OCI-M1 (cell line): ENCODE measurements around the gene RASSF6.
"Not testable (repeated sequence)": the region's sequence is repeated elsewhere in the genome, so short reads cannot be mapped to it uniquely, and the experiment has no call there.

Source experiments
- DNase-seq: peaks from one replicate; lab custom pipeline; 2025; lab: John Stamatoyannopoulos, UW

RASSF6 gene

GRCh38 chr4:73612032-73612431 is 8.2 kb downstream of the RASSF6 start:
- peak; percentile 23 for DNase-seq

DNA sequence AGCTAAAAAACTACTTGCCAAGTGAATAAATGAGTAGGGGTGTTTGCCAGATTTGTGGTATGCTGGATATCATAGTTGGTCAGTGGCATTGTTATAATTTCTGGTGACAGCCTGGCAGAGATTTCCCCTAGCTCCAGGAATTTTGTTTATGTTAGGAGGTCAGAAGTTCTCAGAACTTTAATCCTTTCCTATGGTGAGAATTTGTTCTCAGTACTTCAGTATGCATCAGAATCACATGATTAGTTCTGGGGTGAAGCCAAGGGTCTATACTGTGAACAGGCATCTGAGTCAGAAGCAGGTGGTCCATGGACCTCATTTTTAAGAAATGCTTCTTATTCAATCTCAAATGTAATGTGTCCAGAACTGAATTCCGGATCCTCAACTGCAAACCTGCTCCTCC is 10.5 kb downstream of the RASSF6 start:
- DNase-seq = no peak

- DNase-seq = no peak
These were observed 11.3 kb downstream of the RASSF6 start for GRCh38 chr4:73608689-73609594.

DNA sequence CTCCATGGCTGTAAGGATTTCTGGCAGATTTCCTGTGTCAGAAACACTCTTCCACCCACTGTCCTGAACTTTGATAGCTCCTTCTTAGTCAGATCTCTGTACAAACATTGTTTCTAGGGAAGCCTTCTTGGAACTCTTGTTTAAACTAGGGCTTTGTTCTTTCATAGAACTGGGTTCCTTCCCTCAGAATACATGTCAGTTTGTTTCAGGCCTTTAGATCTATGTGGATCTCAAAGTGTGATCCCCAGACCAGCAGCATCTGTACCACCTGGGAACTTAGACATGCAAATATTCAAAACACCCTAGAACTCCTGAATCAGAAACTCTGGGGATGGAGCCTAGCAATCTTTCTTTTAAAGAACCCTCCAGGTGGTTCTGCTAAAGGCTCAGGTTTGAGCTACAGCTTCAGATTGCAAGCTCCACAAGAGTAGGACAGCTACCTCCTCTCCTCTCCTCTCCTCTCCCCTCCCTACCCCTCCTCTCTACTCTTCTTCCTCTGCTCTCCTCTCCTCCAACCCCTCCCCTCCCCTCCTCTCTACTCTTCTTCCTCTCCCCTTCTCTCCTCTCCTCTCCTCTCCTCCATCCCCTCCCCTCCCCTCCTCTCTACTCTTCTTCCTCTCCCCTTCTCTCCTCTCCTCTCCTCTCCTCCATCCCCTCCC is 12.7 kb downstream of the RASSF6 start:
- DNase-seq = no peak

DNA sequence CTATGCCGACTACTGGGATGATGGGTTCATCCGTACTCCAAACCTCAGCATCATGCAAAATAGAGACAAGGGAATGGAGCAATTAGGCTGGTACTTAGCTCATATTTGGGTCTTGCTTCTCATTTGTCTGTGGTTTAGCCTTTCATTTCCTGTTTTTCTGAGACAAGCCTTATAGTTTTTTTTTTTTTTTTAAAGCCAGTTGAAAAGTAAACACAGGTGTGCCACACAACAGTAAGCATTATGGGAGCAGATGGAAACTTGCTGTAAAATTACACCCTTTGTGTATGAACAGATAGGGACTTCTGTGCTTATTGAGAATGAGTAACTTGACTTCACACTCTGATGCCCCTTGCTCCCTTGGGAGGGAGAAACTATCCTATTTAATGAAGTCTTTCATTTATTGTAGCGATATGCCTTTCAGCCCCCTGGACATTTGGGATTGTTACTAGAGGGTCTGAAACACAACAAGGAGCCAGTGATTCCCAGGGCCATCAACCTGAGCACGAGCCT is 13.7 kb downstream of the RASSF6 start:
- DNase-seq = no peak

GRCh38 chr4:73603854-73604584 is 16.2 kb downstream of the RASSF6 start:
- DNase-seq = no peak

GRCh38 chr4:73603271-73603710 is 16.9 kb downstream of the RASSF6 start:
- no peak for DNase-seq

DNA sequence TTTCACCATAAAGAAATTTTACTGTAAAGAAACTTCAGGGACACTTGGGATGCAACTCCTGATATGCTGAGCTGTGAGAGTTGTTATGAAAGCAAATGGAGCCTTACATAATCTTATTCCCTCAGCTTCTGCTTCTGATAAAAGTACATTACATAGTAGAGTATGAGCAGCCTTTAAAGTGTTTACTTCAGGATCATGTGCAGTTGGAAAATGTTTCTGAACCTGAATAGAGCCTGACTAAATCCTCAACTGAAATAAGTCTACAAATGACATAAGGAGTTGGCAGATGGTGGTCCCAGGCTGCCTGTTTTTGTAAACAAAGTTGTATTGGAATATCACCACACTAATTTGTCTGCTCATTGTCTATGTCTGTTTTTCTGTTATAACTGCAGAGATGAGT is 19.3 kb downstream of the RASSF6 start:
- DNase-seq = no peak

- DNase-seq = no peak
These were observed 21.1 kb downstream of the RASSF6 start for GRCh38 chr4:73599182-73599581.

DNA sequence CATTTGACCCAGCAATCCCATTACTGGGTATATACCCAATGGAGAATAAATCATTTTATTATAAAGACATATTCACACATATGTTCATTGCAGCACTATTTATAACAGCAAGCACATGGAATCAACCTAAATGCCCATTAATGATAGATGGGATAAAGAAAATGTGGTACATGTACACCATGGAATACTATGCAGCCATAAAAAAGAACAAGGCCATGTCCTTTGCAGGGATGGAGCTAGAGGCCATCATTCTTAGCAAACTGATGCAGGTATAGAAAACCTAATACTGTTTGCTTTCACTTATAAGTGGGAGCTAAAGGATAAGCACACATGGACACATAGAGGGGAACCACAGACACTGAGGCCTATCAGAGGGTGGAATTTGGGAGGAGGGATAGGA is 22.6 kb downstream of the RASSF6 start:
- DNase-seq = no peak

DNA sequence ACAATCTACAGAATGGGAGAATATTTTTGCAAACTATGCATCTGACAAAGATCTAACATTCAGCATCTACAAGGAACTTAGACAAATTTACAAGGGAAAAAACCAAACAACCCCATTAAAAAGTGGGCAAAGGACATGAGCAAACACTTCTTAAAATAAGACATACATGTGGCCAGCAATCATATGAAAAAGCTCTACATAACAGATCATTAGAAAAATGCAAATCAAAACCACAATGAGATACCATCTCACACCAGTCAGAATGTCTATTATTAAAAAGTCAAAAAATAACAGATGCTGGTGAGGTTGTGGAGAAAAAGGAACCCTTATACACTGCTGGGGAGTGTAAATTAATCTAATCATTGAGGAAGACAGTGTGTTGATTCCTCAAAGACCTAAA is 23.1 kb downstream of the RASSF6 start:
- DNase-seq = not testable (repeated sequence)

- DNase-seq = peak; percentile 45
These were observed 24.2 kb downstream of the RASSF6 start for GRCh38 chr4:73596001-73596400.

DNA sequence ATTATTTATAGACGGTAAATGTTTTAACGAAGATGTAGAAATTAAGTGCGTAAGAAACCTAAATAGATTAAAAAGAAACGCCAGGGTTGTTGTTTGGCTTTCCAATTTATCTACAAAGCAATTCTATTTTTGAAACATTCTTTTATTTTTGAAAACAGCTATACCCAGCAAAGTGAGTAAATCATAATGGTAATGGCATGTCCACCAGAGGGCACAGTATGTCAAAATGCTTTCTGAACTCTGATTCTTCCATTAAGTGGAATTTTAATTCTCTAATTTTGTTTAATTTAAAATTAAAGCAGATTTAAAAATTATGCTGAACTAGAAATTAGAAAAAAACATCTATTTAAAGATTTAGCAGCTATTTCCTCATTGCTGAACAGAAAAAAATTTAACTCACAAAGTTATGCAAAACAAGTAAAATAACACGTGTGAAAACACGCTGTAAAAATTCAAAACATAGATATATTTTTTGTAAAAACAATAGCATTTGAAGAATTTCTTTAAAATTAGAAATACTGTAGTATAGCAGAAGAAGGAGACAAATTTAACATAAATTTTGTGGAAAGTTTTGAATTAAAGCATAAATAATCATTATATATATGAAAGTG is 26.5 kb downstream of the RASSF6 start:
- peak; percentile 66 for DNase-seq

DNA sequence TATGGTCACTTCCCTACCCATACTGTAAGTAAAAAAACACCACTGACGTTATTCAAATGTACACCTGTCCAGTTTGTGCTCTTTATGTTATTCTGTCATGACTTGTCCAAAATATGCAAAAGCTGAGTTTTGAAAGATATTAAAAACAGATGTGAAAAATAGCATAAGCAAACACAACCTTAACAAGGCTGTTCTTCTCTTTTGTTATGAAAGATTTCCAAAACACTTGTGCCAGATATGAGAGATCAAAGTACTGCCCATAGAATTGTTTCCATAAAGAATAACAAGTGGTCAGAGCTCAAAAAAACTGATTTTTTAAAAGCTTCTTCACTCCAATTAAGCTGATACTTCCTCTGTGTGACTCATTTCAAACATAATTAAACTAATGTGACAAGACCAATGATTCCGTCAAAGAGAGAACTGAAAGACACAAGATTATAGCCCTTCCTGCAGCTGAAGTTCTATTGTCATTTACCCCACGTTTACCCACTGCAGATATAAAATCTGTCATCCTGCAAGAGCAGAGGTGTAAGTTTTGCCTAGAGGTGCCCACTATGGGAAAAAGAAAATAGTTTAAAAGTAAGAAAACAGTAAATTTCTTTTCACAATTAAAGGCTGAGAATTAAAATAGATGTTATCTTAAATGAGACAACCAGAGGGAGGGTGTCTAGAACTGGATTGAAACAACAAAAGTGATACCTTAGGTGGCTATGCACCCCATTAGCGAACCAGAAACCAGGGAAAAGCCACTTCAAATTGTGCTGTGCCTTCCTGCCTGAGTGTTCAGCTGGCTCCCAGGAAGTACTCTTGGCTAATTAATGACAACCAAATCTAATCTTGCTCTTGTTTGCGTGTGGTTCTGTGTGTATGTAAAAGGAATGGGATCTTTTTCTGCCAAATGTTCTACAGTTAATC is 30.1 kb downstream of the RASSF6 start:
- DNase-seq = peak; percentile 51

- DNase-seq = peak; percentile 67
These were observed 30.9 kb downstream of the RASSF6 start for GRCh38 chr4:73589261-73589847.

GRCh38 chr4:73588613-73589012 is 31.6 kb downstream of the RASSF6 start:
- DNase-seq = no peak

GRCh38 chr4:73586666-73587065 is 33.6 kb downstream of the RASSF6 start:
- DNase-seq = no peak

- DNase-seq = no peak
These were observed 34.2 kb downstream of the RASSF6 start for GRCh38 chr4:73586040-73586439.

- peak; percentile 11 for DNase-seq
These were observed 34.9 kb downstream of the RASSF6 start for GRCh38 chr4:73585345-73585744.

DNA sequence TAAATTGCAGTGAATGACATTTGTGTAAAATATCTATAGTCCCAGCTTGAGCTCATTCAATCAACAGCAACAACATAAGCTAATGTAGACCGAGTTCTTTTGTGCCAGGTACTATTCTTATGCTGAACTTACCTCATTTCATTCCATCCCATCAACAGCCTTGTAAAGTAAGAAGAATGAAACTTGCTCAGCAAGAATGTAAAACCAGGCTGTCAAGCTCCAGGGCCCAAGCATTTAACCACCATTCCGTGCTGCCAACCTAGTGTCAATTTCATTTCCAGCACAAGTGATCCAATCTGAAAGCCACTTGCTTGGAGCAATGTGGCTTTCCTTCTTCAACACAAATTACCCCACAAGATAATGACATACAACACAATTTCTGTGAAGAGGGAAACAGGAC is 36.6 kb downstream of the RASSF6 start:
- no peak for DNase-seq

DNA sequence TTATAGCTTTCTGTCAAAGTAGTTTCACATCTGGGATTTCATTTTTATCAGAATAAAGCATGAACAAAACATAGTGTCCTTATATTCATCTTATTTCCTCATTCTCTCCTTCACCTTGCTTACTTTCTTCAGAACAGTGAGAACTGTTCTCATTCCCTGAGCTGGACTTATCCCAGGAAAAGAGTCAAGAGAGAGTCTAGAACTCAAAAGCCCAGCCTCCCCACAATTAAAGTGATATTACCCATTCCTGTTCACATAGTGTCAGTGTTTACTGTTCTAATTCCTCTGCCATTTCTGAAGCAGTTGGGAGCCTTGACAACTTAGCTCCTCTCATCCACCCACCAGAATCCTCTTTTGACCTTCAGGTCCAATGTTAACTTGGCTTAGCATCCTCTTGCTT is 42.9 kb downstream of the RASSF6 start:
- no peak for DNase-seq
